ENCODE measurements around the gene TIAM2.

Gene TIAM2

DNA sequence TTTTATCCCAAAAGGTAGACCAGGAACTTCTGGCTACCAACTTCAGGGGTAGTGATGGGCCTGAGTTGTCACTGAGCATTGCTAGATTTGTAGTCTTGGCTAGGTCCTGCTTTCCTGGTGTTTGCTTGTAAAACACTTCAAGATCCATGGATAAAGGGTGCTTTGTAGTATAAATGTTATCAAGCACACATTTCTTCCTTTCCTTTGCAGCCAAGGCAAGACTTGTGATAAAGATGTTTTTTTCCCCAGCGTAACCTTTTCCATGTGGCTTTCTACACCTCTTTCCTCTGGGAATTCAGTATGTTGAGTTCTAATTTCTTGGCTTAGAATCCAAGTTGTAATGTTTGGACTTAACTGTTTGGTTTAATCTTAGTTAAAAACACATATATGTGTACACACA, 145.9 kb downstream of the TIAM2 start:
- DNase-seq, result no peak

DNA sequence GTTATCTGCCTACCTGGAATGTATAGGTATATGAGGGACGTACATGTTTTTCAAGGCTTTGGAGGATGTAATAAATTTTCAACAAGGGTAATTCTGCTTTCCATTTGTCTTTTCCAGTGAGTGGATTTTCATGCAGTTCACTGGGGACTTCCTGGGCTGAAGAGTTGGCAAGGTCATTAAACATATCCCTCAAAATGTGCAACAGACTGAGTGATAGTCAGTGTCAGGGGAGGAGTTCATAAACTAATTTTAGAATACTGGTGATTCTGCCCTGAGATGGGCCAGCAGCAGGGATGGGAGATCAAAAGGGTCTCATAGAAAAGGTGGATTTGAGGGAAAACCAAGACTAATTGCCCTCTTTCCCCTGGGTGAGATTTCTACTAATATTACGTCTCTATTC, 146.4 kb downstream of the TIAM2 start:
- DNase-seq, result no peak

DNA sequence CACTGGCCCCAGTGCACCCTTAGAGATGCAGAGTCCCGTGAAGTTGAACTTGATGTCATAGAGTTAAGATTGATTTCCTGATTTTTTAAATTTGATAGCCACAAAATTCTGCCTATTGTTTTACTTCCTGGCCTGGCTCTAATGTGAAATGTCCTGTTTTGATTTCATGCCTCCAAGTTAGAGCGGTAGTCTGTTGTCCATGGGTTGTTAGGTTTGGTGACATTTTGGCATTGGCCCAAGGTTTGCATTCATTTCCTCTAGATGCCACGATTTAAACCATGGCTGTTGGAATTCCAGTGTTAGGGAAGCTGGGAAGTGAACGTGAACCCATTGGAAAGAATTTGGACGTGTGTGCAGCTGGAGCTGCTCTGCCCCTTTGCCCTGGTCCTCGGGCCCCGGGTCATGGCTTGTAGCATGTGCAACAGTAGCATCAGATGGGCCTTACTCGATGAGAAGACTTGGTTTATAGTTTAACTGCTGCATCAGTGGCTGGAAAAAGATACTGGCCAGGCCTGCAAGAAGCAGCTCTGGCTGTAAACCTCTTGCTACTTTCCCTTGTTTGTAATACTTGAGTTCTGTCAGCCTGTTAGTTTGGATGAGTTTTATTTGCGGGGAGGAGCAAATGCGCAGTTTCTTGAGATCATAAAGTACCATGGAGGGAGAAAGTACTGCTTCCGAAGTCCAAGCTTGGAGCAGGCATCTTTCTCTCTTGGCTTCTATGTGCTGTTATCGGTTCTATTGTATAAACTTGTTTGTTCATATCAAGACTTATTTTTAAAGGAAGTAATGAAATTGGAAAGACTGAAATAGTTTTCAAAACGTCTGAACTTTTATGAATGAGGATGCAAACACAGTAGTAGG, 147.3 kb downstream of the TIAM2 start:
- no peak for DNase-seq

DNA sequence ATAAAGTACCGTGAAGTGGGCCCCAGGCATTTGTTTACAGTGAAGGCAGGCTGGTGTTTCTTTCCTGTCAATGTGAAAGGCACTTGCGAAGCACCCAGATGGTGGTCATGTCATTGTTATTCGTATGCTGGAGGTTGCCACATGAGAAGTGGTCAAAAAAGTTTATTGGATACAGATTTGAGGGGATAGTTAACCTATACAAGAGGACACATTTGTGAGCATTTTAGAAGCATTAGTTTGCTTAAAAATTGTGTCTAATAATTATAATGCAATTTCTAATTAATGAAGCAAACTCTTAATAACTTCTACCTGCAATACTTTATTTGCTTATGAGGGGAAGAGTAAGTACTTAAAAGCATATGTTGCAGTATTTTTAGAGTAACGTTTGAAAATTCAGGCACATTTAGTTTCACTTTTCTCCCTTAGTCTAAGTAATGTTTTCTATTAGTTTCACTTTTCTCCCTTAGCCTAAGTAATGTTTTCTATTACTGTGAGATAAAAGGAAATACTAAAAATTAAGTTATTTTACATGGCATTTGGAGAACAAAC, 148.0 kb downstream of the TIAM2 start:
- no peak for DNase-seq

DNA sequence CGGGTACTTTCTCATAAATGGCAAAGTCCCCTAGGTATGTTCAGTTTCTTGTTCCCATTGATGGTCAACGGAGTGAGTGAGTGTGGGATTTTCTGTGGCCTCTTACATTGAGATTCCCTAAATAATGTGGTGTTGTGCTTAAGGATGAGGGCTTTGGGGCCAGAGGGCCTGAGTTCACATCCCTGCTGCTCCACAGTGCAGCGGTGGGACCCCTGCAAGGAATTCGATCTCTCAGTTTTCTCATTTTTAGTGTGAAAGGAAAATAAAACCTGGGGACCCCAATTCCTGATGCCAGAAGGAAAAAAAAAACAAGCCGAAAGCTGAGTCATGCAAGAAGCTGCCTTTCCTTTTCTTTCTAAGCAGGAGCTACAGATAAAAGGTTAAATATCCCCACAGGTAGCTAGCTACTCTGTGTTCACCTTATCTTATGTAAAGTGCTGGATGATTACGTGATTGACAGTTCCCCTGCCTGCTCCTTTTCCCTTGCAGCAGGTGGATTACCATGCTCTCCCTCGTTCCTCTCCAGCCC, 148.5 kb downstream of the TIAM2 start:
- DNase-seq, result no peak

DNA sequence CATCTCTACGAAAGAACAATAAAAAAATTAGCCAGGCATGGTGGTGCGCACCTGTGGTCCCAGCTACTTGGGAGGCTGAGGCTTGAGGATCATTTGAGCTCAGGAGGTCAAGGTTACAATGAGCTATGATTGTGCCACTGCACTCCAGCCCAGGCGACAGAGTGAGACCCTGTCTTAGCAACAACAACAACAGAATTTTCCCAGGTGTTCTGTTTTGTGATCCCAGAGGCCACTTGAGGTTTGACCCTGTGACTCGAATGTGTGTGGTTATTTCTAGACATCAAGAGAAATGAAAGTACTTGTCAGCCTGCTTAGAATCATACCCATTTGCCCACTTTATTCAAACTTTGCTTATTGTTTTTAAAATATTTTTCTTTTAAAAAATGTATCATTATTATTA, 151.1 kb downstream of the TIAM2 start:
- no peak for DNase-seq

DNA sequence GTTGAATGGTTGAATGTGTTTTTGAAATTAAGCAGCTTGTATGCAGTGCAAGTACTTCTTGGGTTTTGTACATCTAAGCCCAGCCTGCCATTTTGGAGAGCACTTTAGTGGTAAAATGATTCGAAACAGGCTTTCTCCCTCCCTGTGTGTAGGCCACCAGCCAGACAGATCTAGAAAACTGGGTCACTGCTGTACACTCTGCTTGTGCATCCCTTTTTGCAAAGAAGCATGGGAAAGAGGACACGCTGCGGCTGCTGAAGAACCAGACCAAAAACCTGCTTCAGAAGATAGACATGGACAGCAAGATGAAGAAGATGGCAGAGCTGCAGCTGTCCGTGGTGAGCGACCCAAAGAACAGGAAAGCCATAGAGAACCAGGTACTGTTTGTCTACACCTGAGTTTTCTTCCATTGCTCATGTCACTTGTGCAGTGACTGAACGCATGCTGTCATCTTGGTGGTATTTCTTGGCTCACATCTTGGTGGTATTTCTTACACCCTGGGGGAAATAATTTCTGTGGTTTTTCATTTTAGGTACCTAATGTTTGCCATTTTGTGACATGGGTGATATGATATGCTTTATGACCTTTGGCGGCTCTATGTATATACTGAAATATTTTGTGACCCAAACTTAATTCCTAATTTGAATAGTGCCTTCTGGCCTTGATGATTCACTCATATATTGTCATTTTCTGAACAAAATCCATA, 153.0 kb downstream of the TIAM2 start:
- DNase-seq, result no peak

DNA sequence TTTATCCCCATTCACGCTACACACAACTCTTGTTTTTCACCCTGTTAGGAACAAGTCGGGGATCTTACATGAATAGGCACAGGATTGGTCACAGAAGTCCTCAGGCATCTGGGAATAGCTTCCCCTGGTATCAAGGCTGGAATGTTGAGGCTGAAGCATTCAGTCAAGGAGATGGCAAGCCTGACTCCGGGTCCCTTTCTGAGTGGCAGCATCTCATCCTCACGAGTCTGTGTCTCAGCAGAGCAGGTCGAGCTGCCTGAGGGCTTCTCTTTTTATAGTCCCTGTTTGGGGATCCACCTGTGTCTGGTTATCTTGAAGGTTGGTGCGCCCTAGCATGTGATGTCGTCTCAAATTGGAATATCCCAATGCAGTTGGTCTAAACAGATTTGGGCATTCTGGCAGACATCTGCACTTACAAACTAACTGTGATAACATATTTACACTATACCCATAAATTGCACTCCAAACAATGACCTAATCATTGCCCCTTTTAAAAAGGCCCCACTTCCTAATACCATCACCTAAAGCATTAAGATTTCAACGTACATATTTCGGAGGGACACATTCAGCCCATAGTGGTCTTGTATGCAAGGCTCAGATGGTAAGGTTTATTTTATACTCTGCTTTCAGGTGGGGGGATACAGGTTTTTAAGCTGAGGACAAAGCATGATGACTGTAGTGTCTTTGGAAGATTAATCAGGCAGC, 156.0 kb downstream of the TIAM2 start:
- DNase-seq, result no peak

DNA sequence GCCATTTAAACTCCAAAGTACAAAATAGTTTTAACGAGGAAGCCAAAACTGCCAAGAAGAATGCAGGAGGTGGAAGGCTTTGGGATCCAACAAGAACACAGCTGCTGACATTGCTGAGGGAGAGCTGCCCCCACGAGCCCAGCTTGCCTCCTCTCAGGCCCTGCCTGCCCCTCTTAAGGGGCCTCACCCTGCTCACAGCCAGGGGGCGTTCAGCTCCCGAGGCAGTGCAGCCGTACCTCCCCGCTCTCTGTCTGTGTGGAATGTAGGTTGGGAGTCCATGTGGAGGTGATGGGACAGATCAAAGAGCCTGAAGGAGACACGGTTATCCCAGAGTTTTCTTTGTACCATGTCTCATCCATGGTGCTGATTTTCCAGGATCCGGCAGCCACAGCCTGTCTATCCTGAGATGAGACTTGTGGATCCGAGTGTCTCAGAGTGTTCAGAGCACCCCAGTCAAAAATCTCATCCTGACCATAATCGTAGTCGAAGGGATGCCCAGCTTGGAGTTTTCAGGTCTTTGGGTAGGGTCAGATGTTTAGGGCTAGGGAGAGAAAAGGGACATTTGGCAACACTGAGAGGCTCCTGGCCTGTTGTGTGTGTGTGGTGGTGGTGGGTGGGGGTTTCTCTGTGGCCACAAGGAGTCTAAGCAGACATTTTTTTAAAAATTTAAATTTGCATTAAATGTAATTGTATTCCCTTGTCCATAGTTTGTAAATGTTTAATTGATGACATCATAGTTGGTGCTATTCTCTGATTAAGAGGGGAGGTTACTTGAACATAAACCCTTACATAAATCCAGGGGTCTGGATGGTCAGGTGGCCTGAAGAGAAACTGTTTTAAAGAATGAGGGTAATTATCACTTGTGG, 157.3 kb downstream of the TIAM2 start:
- DNase-seq, result no peak

DNA sequence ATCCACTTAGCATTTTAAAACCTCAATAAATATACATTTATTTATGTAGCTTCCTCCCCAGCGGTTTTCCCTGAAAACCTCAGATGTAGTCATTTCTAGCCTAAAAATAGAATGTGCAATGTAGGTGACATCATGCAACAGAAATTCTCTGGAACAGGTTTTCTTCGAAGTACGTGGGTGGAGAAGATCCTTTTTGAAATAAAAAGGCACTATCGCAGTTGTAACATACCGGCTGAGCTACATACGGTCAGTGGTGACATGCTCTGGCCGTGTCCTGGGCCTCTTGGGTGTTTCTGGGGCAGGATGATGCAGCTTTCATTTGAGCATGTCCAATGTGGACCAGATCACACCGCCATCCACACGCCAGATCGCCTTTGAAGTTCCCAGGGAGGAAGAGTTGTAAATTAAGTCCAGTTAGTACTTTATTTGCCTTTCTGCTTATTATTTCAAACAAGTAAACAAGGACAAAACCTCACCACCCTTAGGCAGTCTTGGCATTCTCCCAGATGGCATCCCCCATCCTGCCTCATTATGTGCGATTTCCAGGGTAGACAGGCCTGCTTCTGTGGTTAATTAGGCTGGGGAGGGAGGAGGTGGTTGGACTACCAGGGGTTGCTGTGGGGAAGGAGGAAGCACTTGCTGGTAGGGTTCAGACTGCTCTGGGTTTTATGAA, 159.2 kb downstream of the TIAM2 start:
- peak; percentile 49 for DNase-seq

DNA sequence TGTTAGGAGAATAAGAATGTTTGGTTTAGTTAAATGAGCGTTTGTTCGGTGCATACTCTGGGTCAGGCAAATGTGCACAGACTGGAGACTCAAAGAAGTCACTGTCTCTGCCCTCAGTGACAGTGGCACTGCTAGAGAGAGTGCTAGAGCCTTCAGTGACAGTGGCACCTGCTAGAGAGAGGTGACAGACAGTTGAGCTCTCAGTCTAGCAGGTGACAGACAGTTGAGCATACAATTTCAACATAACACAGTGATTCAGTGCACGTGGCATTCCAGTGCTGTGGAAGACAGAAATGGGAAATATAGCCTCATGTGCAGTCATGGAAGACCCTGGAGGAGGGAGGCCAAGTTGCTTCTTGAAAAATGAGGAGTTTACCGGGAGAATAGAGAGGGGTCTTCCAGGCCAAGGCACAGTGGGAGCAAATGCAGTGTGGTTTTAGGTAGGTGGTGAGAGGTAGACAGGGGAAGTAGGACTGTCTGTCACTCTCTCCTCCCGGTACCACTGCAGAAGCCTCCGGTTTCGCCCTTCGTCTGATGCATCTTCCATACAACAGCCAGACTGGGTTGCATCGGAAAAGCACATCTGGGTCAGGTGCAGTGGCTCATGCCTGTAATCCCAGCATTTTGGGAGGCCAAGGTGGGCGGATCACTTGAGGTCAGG, 160.8 kb downstream of the TIAM2 start:
- no peak for DNase-seq

DNA sequence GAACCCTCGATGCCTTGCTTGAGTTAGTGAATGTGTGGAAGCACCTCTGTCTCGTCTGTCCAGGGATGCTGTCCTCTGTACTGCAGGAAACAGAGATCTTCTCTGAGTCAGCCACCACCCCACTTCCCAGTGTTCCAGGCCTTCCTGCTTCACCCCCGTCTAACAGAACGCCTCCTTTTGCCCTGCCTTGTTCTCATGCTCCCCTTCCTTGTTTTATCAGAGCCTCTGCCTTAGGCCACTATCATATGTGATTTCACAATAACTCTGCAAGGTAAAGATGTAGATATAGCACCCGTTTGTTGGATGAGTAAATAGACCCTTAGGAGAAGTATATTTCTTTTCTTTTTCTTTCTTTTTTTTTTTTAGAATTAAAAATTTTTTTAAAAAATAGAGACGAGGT, 162.0 kb downstream of the TIAM2 start:
- DNase-seq, result no peak

DNA sequence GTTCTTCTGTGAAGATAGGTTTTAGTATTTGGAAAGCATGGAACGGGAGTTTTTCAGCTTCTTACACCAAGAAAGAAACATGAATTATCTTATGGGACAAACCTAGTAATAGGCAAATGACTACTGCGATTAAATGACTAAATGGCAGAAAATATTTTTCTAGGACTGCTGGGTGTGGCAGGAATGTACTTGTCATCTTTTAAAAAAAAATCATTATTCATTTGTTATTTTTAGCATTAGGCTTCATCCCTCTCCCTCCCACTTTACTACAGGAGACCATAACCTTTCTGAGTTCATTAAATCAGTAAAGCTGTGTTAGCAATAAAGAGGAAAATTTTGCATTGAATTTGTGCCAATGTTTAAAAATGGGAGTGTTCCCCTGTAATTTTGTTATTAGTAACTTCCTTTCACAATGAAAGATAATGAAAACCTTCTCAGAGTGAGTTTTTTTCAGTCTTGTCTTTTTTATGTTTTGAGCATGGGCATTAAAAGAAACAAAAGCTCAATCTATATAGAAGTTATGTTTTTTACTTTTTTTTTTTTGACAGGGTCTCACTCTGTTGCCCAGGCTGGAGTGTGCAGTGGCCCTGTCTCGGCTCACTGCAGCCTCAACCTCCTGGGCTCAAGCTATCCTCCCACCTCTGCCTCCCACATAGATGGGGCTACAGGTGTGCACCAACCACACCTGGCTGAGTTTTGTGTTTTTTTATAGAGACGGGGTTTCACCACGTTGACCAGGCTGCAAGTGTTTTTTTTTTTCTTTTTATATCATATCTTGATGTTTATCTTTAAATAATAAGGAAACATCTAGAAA, 163.1 kb downstream of the TIAM2 start:
- DNase-seq, result no peak

DNA sequence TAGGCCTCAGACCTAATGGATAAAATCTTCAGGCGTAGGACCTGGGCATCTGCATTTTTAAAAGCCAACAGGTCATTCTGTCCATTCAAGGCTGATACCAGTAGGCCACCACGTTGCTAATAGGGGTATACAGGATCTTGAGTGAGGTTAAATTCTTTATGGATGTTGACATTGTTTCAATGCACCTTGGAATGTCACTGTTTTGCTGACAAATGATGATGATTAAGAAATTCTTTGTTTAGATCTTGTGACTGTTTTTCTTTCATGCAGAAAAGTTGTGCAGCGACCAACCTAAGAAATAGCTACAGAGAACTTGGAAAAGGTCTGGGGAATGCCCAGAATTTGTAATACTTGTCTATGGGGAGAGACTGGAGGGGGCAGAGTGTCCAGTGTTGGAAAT, 167.6 kb downstream of the TIAM2 start:
- no peak for DNase-seq

DNA sequence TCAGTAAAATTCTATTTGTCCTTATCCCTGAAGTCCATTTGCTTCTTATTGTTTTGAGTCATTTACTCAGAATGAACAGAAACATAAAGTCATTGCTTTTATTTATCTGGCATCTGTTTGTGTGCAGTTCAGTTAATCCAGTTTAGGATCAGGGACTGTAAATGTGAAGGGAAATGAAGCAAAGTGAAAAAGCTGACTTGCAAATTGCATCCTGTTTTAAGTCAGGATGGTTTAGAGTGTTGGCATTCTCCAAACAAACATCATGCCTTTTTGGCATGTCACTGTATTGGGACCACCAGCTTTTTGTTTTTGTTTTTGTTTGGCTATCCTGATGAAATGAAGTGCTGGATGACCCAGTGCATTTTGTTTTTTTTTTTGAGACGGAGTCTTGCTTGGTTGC, 168.5 kb downstream of the TIAM2 start:
- no peak for DNase-seq

DNA sequence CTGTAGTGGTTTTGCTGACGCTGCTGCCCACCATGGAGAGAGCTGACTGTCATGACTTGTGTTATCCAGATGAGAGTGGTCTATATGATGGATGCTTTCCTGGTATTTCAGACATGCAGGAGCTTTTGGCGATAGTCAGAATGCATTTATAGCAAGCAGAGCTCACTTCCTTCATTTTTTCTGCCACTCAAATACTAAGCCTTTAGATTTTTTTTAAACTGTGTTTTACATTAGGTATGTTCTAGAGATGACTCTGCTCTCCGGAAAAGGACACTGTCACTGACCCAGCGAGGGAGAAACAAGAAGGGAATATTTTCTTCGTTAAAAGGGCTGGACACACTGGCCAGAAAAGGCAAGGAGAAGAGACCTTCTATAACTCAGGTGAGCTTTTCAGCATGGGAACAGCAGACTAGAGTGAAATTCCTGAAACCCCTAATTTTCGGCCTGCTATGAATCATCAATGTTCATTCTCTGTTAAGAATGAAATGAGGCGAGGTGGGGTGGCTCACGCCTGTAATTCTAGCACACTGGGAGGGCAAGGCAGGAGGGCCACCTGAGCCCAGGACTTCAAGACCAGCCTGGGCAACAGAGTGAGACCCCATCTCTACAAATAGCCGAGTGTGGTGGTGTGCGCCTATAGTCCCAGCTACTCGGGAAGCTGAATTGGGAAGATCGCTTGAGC, 170.1 kb downstream of the TIAM2 start:
- no peak for DNase-seq

DNA sequence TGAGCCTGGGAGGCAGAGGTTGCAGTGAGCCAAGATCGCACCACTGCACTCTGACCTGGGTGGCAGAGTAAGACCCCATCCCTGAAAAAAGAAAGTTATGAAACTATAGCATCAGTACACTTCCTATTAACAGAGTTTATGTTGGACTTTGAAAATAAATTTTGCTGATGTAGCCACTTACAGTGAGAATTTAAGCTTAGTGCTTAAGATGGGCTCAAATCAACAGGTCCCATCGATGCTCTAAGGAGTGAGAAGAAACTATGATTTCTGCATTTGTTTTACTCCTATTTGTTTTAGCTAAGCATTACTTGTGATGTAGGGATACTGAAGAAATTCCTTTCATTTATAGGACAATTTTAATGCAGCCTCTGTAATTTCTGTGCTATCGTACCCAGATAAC, 175.4 kb downstream of the TIAM2 start:
- no peak for DNase-seq

DNA sequence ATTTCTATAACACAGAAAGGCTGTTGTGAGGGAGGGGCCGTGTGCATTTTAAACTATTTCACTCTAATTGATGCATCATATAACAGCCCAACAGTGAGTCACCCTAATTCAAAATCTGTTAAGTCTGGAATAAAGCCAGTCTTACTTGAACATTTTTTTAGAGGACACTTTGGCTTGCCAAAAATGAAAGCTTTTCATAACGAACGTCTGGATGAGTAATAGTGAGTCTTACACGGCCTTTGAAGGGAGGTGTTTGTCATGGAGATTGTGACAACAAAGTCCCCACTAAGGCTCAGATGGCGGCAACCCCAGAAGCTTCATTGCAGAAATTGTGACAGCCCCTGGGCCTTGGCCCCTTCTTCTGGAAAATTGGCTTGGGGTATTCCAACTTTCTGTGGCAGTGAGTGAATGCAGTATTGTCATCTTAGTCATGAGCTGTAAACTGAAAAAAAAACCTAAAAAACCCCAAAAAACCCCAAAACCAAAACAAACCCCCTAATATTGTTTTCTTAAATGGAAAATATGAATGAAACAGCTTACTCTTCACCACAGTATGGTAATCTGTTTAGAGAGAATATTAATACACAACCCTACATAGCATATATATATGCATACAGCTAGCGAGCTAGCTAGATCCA, 176.1 kb downstream of the TIAM2 start:
- peak; percentile 91 for DNase-seq

Data from stimulated activated CD4-positive, alpha-beta T cell treated with anti-CD3 and anti-CD28 coated beads, Interleukin-15, amount 100 ng/mL, for 24 hours (primary cell).